Measurements from ENCODE around the gene PTGIS.

Gene PTGIS

GRCh38 chr20:49589747-49590146 lies 21.8 kb upstream of the PTGIS start:
- Mint-ChIP-seq H3K4me1 (ENCODE audit: low read depth) (peaks cover 57% of the 10 kb centered on the region), H3K27me3 (ENCODE audit: low read depth) (no peaks in the 10 kb centered on the region), H3K27ac (peak overlapping the region; percentile 96), H3K9me3 (peaks cover 15% of the 10 kb centered on the region), H3K36me3 (ENCODE audit: low read depth) (peaks cover 31% of the 10 kb centered on the region), H3K4me3 (no peak overlapping the region)

- Mint-ChIP-seq H3K27ac (no peak overlapping the region), H3K4me3 (no peak overlapping the region), H3K4me1 (ENCODE audit: low read depth) (peaks cover 38% of the 10 kb centered on the region), H3K27me3 (ENCODE audit: low read depth) (peaks cover 3% of the 10 kb centered on the region), H3K36me3 (ENCODE audit: low read depth) (peaks cover 34% of the 10 kb centered on the region), H3K9me3 (peaks cover 21% of the 10 kb centered on the region)
Measured at GRCh38 chr20:49587111-49587570, 19.2 kb upstream of the PTGIS start.

- peaks cover 27% of the 10 kb centered on the region for H3K9me3 Mint-ChIP-seq
- H3K36me3 Mint-ChIP-seq (ENCODE audit: low read depth) = peaks cover 33% of the 10 kb centered on the region
- H3K4me3 Mint-ChIP-seq = no peak overlapping the region
- no peak overlapping the region for H3K27ac Mint-ChIP-seq
- H3K27me3 Mint-ChIP-seq (ENCODE audit: low read depth) = peaks cover 6% of the 10 kb centered on the region
- H3K4me1 Mint-ChIP-seq (ENCODE audit: low read depth) = peaks cover 29% of the 10 kb centered on the region
Measured at GRCh38 chr20:49585585-49586245, 17.8 kb upstream of the PTGIS start.

- Mint-ChIP-seq H3K36me3 (ENCODE audit: low read depth) (peaks cover 23% of the 10 kb centered on the region), H3K27me3 (ENCODE audit: low read depth) (peaks cover 6% of the 10 kb centered on the region), H3K4me1 (ENCODE audit: low read depth) (peaks cover 24% of the 10 kb centered on the region), H3K27ac (peak overlapping the region; percentile 16), H3K9me3 (peaks cover 18% of the 10 kb centered on the region), H3K4me3 (no peak overlapping the region)
Measured at GRCh38 chr20:49584418-49585382, 16.8 kb upstream of the PTGIS start.

- Mint-ChIP-seq H3K36me3 (ENCODE audit: low read depth) (peaks cover 20% of the 10 kb centered on the region), H3K27ac (no peak overlapping the region), H3K9me3 (peaks cover 17% of the 10 kb centered on the region), H3K4me3 (no peak overlapping the region), H3K27me3 (ENCODE audit: low read depth) (peaks cover 6% of the 10 kb centered on the region), H3K4me1 (ENCODE audit: low read depth) (peaks cover 20% of the 10 kb centered on the region)
Measured at GRCh38 chr20:49583669-49584417, 15.9 kb upstream of the PTGIS start.

GRCh38 chr20:49583343-49583668 lies 15.4 kb upstream of the PTGIS start:
- Mint-ChIP-seq H3K9me3 (peaks cover 17% of the 10 kb centered on the region), H3K4me1 (ENCODE audit: low read depth) (peaks cover 22% of the 10 kb centered on the region), H3K27me3 (ENCODE audit: low read depth) (peaks cover 6% of the 10 kb centered on the region), H3K4me3 (no peak overlapping the region), H3K27ac (no peak overlapping the region), H3K36me3 (ENCODE audit: low read depth) (peaks cover 19% of the 10 kb centered on the region)

GRCh38 chr20:49582413-49583334 lies 14.7 kb upstream of the PTGIS start:
- Mint-ChIP-seq H3K36me3 (ENCODE audit: low read depth) (peaks cover 19% of the 10 kb centered on the region), H3K27ac (no peak overlapping the region), H3K27me3 (ENCODE audit: low read depth) (peaks cover 6% of the 10 kb centered on the region), H3K4me1 (ENCODE audit: low read depth) (peaks cover 26% of the 10 kb centered on the region), H3K4me3 (no peak overlapping the region), H3K9me3 (peaks cover 17% of the 10 kb centered on the region)

- H3K4me3 Mint-ChIP-seq = no peak overlapping the region
- peaks cover 25% of the 10 kb centered on the region for H3K36me3 Mint-ChIP-seq (ENCODE audit: low read depth)
- H3K4me1 Mint-ChIP-seq (ENCODE audit: low read depth) = peaks cover 31% of the 10 kb centered on the region
- H3K27ac Mint-ChIP-seq = no peak overlapping the region
- peaks cover 20% of the 10 kb centered on the region for H3K9me3 Mint-ChIP-seq
- peaks cover 6% of the 10 kb centered on the region for H3K27me3 Mint-ChIP-seq (ENCODE audit: low read depth)
Measured at GRCh38 chr20:49581482-49581881, 13.5 kb upstream of the PTGIS start.

- H3K4me3 Mint-ChIP-seq = no peak overlapping the region
- peaks cover 31% of the 10 kb centered on the region for H3K36me3 Mint-ChIP-seq (ENCODE audit: low read depth)
- H3K27me3 Mint-ChIP-seq (ENCODE audit: low read depth) = peaks cover 6% of the 10 kb centered on the region
- H3K4me1 Mint-ChIP-seq (ENCODE audit: low read depth) = peaks cover 37% of the 10 kb centered on the region
- peaks cover 26% of the 10 kb centered on the region for H3K9me3 Mint-ChIP-seq
- H3K27ac Mint-ChIP-seq = no peak overlapping the region
Measured at GRCh38 chr20:49580813-49581174, 12.9 kb upstream of the PTGIS start.

GRCh38 chr20:49579874-49580812 lies 12.2 kb upstream of the PTGIS start:
- no peak overlapping the region for H3K27ac Mint-ChIP-seq
- peaks cover 31% of the 10 kb centered on the region for H3K36me3 Mint-ChIP-seq (ENCODE audit: low read depth)
- H3K27me3 Mint-ChIP-seq (ENCODE audit: low read depth) = peaks cover 6% of the 10 kb centered on the region
- H3K9me3 Mint-ChIP-seq = peaks cover 26% of the 10 kb centered on the region
- peaks cover 37% of the 10 kb centered on the region for H3K4me1 Mint-ChIP-seq (ENCODE audit: low read depth)
- no peak overlapping the region for H3K4me3 Mint-ChIP-seq

- Mint-ChIP-seq H3K9me3 (peaks cover 26% of the 10 kb centered on the region), H3K27ac (no peak overlapping the region), H3K4me3 (no peak overlapping the region), H3K27me3 (ENCODE audit: low read depth) (peaks cover 6% of the 10 kb centered on the region), H3K4me1 (ENCODE audit: low read depth) (peaks cover 33% of the 10 kb centered on the region), H3K36me3 (ENCODE audit: low read depth) (peaks cover 27% of the 10 kb centered on the region)
Measured at GRCh38 chr20:49579195-49579594, 11.3 kb upstream of the PTGIS start.

GRCh38 chr20:49578436-49578835 lies 10.5 kb upstream of the PTGIS start:
- Mint-ChIP-seq H3K27ac (no peak overlapping the region), H3K9me3 (peaks cover 25% of the 10 kb centered on the region), H3K36me3 (ENCODE audit: low read depth) (peaks cover 25% of the 10 kb centered on the region), H3K4me1 (ENCODE audit: low read depth) (peaks cover 39% of the 10 kb centered on the region), H3K4me3 (no peak overlapping the region), H3K27me3 (ENCODE audit: low read depth) (peaks cover 5% of the 10 kb centered on the region)

GRCh38 chr20:49575551-49576060 lies 7.7 kb upstream of the PTGIS start:
- Mint-ChIP-seq H3K9me3 (peaks cover 8% of the 10 kb centered on the region), H3K27me3 (ENCODE audit: low read depth) (peaks cover 16% of the 10 kb centered on the region), H3K36me3 (ENCODE audit: low read depth) (peaks cover 15% of the 10 kb centered on the region), H3K4me1 (ENCODE audit: low read depth) (peaks cover 52% of the 10 kb centered on the region), H3K4me3 (no peak overlapping the region), H3K27ac (no peak overlapping the region)

Measured in T-helper 1 cell treated with Interleukin-12 subunit alpha and Interleukin-12 subunit beta and Interleukin-4 antibody, amounts not matched to agents 30 μg/mL and 1 μg/mL, for 36 hours (primary cell).